HS-27A (cell line): ENCODE results near the gene XRCC2.
"Not testable (repeated sequence)": the region's sequence is repeated elsewhere in the genome, so short reads cannot be mapped to it uniquely, and the experiment has no call there.

ENCODE experiments used
- DNase-seq: peaks from one replicate; pipeline ENCODE4 v3.0.0-alpha.2; 2012; ENCODE audit warnings: low read depth, missing footprints

XRCC2 gene

DNA sequence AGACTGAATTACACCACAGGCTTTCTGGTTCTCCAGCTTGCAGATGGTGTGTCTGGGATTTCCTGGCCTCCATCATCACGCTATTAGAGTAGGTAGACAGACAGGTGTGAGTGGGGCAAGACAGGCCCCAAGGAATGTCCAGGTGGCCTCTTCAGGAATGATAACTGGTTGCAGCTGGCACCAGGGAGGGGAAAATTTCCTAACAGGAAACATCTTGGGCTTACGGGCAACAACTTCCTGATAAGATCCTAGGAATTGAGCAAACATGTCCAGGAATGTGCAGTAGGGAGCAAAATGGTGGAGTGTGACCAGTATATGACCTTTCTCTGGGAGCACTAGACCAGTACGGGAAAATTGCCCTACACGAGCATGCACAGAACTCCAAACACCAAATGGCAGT, 11.3 kb downstream of the XRCC2 start:
- DNase-seq, result no peak

DNA sequence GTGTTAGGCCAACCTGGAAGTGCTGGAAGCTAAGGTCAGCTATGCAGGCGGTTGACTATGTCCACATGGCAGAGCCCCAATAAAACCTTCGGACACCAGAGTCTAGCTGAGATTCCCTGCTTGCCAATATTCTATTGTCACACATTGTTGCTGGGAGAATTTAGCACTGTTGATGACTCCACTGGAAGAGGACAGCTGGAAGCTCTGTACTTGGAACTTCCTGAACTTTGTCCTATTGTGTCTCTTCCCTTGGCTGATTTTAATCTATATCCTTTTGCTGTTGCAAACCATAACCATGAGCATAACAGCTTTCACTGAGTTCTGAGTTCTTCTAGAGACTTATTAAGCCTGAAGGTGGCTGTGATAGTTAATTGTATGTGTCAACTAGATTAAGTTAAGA, 12.0 kb downstream of the XRCC2 start:
- DNase-seq, result no peak

- no peak for DNase-seq
Measured at GRCh38 chr7:152663148-152663740, 12.7 kb downstream of the XRCC2 start.

- no peak for DNase-seq
Measured at GRCh38 chr7:152661479-152661878, 14.5 kb downstream of the XRCC2 start.

DNA sequence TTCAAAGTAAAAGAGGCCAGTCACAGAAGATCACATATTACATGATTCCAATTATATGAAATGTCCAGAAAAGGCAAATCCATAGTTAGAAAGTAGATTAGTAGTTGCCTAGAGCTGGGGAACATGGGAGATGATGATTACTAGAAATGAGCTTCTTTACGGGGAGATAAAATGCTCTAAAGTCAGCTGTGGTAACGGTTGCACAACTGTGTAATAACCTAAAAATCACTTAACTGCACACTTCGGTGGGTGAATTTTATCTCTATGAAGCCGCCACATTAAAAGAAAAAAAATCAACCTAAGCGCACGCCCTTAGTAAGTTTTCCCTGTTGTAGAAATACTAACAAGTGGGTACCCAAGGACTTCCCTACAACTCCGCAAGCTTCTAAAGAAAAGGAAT, 15.9 kb downstream of the XRCC2 start:
- DNase-seq, result no peak

DNA sequence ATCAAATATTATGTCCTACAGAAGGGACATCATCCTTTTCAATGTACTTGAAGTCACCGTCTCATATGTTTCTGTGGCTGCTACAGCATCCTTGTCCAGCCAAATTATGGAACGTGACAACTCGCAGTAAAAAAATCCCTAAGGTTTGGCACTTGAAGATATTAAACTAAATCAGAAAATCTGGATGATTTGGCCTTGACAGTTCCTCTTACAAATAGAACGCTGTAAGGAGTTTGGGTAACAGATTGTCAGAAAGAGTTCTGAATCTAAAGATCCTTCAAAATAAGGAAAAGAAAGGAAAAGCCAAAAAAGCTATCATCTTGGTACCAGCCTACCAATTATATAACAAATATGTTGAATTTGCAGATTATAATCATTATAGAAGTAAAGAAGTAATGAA, 21.0 kb downstream of the XRCC2 start:
- DNase-seq, result no peak

DNA sequence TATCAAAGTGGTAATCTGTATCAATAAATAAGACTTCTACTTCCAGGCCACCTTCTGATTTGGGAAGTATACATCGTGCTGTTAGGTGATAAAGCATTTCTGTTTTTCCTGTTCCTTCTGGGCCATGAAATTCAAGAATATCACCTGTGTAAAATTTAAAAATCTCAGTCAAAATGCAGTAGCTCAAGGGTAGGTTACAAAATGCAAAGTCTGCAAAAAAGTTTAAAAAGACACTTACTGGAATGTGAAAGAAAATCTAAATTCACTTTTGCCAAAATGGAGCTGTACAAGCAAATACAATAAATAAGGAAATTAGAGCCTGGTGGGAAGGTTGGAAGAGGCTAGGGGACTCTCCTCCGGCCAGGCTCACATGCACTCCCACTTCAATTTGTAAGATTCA, 26.7 kb downstream of the XRCC2 start:
- DNase-seq, result no peak

DNA sequence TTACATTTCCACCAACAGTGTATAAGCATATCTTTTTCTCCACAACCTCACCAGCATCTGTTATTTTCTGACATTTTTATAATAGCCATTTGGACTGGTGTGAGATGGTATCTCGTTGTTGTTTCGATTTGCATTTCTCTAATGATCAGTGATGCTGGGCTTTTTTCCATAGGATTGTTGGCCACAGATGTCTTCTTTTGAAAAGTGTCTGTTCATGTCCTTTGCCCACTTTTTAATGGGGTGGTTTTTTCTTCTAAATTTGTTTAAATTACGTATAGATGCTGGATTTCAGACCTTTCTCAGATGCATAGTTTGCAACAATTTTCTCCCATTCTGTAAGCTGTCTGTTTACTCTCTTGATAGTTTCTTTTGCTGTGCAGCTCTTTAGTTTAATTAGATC, 28.9 kb downstream of the XRCC2 start:
- no peak for DNase-seq

- DNase-seq, result not testable (repeated sequence)
Measured at GRCh38 chr7:152646579-152646978, 29.4 kb downstream of the XRCC2 start.

GRCh38 chr7:152643979-152644559, 31.9 kb downstream of the XRCC2 start:
- DNase-seq, result no peak

DNA sequence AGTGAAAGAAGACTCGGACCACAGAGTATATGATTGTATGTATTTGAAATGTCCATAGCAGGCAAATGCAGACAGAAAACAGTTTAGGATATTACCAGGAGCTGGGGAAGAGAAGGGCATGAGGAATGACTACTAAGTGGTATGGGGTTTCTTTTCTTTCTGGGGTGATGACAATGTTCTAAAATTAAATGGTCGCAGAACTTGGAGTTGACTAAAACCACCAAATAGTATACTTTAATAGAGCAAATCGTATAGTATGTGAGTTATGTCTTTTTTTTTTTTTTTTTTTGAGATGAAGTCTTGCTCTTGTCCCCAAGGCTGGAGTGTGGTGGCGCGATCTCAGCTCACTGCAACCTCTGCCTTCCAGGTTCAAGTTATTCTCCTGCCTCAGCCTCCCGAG, 34.6 kb downstream of the XRCC2 start:
- DNase-seq, result no peak

- no peak for DNase-seq
Measured at GRCh38 chr7:152640829-152641228, 35.1 kb downstream of the XRCC2 start.

- no peak for DNase-seq
Measured at GRCh38 chr7:152637920-152638580, 37.9 kb downstream of the XRCC2 start.

- DNase-seq, result no peak
Measured at GRCh38 chr7:152637161-152637560, 38.8 kb downstream of the XRCC2 start.

DNA sequence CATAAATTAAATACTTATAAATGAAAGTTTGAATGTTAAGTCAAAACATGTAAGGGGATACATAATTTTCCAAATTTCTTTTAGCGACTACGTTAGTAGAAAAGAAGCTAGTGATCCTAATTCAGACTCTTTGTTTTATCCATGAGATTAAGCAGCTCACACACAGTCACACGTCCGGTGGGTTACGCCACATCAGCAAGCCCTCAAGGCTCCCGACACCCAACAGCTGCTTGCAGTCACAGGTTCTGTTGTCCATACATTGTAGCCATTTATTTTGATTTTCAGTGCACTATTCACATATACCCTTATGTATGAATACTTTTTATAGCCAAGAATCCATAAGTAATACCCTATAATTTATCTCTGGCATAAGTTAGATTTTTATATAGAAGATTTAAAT, 39.5 kb downstream of the XRCC2 start:
- no peak for DNase-seq

- DNase-seq, result no peak
Measured at GRCh38 chr7:152633504-152633903, 42.4 kb downstream of the XRCC2 start.

DNA sequence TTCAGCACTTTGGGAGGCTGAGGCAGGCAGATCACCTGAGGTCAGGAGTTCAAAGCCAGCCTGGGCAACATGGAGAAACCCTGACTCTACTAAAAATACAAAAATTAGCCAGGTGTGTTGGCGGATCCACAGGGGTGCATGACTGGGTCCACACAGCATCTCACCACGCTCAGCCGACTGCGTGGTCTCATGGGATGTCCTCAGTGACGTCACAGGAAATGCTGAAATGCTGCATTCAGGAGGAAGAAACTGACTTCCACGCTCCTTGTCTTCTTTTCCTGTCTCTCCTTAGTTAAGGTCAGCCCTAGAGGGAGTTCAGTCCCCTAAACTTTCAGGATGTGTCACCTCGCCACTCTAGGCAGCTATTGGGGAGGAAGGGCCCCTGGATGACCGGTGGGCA, 42.9 kb downstream of the XRCC2 start:
- DNase-seq, result no peak

DNA sequence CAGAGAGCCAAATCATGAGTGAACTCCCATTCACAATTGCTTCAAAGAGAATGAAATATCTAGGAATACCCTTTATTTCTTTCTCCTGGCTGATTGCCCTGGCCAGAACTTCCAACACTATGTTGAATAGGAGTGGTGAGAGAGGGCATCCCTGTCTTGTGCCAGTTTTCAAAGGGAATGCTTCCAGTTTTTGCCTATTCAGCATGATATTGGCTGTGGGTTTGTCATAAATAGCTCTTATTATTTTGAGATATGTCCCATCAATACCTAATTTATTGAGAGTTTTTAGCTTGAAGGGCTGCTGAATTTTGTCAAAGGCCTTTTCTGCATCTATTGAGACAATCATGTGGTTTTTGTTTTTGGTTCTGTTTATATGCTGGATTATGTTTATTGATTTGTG, 47.2 kb downstream of the XRCC2 start:
- not testable (repeated sequence) for DNase-seq

DNA sequence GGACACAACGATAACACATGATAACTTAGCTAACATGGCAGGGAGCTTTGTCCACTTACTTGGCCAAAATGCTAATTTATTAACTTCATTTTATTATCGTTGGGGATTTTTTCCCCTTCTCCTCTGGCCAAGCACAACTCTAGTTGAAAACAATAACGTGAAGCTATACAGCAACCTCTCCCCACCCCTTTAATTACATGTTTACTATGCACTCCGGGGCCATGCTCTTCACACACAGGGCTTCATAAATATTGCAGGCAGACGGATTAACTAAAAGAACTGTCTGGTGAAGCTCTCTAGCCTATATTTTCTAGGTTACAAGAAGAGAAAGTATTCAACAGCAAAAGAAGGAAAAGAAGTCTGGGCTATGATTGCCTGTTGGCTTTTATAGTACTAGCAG, 51.7 kb downstream of the XRCC2 start:
- no peak for DNase-seq

DNA sequence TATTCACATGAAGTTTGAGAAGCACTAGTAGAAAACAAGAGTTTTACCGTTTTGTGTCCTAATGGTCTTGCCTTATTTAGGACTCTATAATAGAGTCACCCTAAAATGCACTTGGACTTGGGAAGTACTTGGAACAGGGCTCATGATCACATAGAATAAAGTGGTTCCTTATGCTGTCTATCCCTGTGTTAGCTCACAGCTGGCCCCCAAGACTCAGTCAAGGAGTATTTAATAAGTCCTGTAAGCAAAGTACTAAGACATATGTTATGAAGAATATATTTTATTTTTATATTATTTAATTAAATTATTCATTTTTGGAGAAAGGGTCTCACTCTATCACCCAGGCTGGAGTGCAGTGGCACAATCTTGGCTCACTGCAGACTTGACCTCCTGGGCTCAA, 54.5 kb downstream of the XRCC2 start:
- DNase-seq, result no peak

DNA sequence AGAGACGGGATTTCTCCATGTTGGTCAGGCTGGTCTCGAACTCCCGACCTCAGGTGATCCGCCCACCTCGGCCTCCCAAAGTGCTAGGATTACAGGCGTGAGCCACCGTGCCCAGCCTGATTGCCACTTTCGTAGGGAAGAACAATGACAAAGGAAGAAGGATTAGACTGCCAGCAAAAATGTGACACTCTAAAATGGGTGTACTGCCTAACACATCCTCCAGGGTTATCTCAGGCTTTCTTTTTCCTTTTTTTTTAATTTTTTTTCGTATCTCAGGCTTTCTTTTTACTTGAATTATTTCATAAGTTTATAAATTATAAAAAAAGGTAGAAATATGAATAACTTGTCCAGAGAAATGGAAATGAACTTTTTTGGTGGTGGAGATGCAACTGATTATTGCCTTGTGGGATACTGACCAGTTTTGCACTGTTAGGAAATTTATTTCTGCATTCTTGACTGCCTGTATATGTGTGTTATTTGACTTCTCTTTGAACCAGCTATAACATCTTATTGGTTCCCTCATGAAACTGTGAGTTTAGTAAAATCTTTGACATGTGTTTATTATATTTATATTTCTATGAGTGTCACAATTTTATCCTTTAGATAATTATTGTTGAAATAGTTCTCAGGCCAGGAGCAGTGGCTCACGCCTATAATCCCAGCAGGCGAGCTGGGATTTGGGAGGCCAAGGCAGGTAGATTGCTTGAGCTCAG, 56.8 kb downstream of the XRCC2 start:
- no peak for DNase-seq

- DNase-seq, result no peak
Measured at GRCh38 chr7:152618427-152618826, 57.5 kb downstream of the XRCC2 start.

DNA sequence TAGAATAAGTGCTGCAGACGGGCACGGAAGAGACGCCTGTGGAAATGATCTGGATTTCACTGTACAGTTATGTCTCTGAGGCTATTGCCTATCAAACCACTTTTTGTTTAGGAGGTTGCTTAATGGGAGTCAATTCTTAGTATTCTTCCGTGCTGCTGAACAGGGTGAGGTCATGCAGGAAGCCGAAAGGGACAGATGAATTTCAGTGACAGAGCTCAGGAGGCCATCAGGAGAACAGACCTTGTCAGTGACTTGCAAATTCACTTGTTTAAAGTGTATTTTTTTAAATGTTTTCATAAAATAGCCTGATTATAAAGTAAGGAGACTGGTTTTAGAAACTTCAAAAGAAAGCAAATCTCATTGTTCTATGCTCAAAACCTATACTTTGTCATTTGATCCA, 58.9 kb downstream of the XRCC2 start:
- no peak for DNase-seq
